ENCODE measurements around the gene INSIG1.
A peak's percentile ranks its signal among the peaks of the same experiment; 100 is the strongest.

Gene INSIG1

DNA sequence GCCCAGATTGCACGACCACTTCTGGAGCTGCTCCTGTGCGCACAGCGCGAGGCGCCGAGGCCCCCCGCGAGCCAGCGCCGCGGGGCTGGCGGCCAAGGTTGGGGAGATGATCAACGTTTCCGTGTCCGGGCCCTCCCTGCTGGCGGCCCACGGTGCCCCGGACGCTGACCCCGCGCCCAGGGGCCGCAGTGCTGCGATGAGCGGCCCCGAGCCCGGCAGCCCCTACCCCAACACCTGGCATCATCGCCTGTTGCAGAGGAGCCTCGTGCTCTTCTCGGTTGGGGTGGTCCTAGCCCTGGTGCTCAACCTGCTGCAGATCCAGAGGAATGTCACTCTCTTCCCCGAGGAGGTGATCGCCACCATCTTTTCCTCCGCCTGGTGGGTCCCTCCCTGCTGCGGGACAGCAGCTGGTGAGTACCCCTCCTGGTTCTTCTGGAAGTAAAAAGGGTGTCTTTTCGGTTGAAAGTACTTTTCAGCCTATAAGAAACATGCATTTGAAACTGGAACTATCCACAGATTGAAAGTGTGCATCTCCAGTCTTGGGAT lies 683 bp downstream of the INSIG1 start:
- intact Hi-C loops (cut with DNase I) = loop anchor here (2.0 to 10.0 kb wide), 4 partner anchors 46 to 296 kb away; partner anchors contain the start of genes EN2, HTR5A and PAXIP1
- DNase-seq = no peak

DNA sequence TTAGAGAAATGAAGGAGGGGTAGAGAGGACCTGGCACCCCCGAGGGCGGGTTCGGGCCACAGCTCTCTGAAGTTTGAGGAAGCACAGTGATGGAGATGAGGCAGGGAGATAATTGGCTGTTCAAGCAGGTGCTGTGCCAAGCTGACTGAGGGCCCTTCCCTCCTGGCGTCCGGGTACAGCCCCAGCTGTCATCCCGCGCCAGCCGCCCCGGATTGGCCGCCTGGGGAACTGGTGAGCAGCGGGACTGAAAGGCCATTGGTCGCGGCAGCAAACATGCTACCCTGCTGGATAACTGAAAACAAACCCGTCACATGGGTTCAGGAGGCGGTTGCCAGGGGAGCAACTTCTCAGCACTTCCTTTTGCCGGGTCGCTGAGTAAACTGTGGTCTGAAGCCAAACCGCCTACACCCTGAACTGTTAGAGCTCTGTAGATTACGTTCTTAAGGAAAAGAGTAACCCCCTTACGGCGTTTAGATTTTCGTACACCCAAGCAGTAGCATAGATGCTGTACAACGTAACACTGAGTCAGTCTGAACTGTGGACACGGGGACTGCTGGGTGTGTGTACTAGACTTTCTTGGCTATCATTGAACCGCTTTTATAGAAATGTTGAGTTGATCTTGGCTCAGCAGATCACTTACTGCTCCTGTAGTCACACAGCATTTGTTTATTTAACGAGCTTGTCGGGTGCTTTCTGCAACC lies 1.3 kb downstream of the INSIG1 start:
- DNase-seq = peak; percentile 98 to 100 (median 99)
- intact Hi-C loops (cut with DNase I) = loop anchor here (2.0 to 10.0 kb wide), 4 partner anchors 46 to 297 kb away; partner anchors contain the start of genes EN2, HTR5A and PAXIP1

DNA sequence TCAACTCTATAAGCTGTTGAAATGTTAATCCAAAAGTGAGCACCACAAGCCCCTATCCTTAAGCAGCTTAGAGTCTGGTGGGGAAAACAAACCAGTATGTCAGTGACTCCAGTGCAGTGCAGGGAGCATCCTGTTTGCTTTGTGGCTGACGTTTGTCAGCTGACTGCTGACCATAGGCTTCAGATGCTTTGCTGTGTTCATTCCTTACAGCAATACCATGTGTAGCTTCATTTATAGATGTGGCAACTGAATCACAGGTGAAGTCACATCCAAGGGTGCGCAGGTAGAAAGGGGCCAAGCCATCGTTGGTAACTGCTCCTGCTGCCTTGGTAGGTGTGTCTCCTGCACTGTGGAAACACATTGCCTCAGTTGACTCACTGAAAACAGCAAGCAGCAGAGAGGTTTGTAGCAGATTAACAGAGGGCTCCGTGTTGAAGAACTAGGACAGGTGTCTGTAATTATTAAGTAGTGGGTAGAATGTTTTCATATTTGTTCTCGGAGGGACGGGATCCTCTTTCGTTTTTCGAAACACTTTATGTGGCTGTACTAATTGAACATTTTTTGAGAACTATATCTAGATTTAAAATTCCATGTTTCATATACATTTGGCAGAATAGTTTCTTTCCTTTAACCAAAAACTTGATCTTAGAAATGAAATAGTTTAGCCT lies 2.0 kb downstream of the INSIG1 start:
- intact Hi-C loops (cut with DNase I) = loop anchor here (2.0 to 10.0 kb wide), 4 partner anchors 45 to 297 kb away; partner anchors contain the start of genes EN2, HTR5A and PAXIP1
- DNase-seq = no peak

DNA sequence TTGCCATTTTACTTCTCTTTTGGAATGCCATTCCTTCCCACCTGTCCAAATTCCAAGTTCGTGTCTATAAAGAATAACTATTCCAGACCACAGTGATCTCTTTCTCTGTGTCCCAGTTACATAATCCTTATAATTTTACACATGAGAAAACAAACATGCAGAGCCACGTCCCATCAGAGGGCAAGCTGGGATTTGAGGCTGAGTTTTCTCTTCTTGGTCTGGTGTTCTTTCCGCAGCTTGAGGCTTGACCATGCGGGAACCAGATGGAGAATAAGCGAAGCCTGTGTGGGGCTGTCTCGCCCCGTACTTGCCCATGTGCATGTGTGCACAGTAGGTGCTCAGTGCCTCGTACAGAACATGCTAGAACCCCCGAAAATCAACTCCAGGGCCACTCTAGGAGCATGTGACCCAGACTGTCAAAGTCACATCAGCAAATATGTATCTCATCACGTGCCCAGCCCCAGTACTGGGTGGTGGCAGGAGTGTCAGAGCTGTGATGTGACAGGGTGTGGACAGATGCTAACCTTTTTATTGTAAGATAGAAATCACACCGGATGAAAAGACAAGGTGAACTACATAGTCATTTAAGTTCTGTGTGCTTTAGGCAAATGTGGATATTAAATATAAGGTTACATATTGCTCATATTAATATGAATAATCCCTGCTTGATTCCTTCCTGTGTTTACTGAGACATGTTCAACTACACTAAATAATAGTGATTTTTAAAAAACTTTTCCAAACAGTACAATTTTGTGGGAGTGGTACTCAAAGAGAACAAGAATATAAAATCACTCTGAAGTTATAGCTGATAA lies 3.2 kb downstream of the INSIG1 start:
- no peak for DNase-seq
- intact Hi-C loops (cut with DNase I) = no loop called here

DNA sequence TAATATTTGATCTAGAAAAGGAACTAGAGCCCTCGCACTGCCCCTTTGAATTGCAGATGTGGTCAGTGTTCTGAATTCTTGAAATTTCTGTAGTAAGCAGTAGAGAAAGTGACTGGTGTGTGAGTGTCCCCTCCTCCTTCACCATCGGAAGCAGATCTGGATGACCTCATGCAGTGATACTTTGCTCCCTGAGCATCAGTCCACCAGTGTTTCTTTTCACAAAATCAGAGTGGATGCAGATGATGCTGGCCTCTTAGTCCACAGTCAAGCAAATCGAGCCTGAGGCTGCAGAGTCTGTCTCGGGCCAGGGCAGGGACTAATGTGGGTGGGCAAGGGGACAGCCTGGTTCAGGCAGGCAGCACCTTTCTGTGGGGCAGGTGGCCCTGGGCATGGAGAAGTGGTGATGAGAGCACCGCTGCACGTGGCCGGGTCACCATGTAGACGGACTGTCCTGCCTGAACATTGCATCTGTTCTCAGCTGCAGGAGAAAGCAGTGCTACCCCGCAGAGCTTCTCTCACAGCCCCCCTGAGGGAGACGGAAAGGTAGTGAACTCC lies 5.4 kb downstream of the INSIG1 start:
- no peak for DNase-seq
- intact Hi-C loops (cut with DNase I) = no loop called here

DNA sequence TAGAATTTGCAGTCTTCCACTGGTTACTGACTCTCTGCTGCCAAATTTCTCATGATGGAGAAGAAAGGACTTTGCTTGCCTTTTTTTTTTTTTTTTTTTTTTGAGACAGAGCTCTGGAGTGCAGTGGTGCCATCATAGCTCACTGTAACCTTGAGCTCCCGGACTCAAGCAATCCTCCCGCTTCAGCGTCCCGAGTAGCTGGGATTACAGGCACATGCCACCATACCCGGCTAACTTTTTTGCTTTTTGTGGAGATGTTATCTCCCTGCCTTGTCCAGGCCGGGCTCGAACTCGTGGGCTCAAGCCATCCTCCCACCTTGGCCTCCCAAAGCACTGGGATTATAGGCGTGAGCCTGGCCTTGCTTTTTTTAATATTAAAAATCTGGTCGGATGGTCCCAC lies 6.2 kb downstream of the INSIG1 start:
- intact Hi-C loops (cut with DNase I) = no loop called here
- no peak for DNase-seq

DNA sequence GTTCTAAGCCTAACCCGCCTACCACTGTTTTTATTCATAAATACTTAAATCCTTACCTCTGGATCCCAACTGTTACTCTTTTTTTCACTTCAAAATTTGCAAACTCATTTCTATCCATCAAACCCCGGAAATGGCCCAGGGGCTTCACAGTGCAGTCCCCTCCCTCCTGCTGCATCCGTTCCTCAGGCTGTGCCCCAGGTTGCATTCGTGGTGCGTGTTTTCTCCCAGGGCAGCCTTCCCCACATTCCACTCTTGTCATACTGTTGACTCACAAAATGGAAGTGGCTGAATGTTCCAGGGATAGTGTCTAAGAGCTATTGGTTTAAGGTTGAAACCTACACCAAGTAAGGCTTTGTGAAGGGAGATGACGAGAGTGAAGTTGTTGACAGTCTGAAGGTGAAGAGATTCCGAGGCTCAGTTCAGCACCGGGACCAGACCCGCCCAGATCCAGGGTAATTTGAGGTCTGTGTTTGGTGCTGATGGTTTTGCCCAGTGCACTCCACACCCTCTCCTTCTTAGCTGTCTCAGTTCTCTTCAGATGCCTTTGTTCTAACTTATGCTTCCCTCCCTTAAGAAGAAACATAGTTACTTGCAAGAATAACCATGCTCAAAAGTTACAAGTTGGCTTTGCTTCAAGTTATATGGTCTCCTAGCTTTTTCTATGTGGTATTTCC lies 7.7 kb downstream of the INSIG1 start:
- intact Hi-C loops (cut with DNase I) = no loop called here
- no peak for DNase-seq

DNA sequence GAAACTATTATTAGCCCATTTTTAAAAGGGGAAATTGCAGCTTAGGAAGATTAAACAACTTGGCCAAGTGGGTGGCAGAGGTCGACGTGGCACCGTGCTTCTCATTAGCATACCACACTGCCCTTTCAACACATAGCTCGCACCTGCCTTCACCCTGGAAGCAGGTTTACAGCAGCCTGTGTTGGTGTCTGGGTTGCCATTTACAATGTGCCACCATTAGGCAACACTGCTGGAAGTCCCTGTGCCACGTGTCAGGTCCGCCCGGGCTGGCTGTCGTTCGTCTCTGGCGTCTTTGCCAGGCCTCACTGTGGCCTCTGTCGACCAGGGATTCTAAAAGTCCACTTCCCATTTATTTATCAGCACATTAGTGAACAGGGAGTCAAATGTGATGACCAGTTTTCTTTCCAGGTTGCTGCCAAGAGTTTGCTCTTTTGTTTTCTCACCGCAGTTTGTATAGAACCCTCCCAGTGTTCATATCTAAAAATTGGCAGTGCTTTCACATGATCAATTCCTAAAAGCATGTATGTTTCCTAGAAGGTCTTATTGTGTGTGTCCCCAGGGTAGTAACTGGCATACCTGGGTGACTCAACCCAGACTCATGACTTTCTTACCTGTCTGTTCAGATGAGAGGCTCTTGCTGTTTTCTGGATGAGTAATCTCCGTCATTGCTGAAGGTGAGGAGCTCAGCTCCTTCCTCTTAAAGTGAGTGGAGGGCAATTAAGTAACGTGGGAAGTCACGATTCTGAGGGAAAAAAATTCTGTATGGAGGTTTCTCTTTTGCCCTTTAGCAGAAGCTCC lies 9.2 kb downstream of the INSIG1 start:
- DNase-seq = peak in 1 of 10 donors; percentile 76
- intact Hi-C loops (cut with DNase I) = no loop called here

DNA sequence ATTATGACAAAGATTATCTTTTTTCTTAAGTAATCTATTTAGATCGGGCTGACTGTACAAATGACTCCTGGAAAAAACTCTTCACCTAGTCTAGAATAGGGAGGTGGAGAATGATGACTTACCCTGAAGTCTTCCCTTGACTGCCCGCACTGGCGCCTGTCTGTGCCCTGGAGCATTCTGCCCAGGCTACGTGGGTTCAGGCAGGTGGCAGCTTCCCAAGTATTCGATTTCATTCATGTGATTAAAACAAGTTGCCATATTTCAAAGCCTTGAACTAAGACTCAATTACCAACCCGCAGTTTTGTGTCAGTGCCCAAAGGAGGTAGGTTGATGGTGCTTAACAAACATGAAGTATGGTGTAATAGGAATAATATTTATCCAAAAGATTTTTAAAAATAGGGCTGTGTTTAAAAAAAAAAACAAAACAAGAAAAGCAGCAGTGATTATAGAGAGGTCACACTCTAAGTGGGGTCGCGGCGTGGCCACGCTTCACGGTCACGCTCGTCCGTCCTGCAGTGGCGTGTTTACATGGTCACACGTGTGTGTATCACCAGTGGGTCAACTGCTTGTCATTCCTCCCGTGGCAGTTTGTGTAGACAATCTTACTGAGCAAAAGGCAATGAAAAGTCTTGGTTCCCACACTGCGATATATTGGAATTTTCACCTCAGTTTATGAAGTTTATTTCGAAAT lies 10.8 kb downstream of the INSIG1 start:
- no peak for DNase-seq
- intact Hi-C loops (cut with DNase I) = no loop called here

DNA sequence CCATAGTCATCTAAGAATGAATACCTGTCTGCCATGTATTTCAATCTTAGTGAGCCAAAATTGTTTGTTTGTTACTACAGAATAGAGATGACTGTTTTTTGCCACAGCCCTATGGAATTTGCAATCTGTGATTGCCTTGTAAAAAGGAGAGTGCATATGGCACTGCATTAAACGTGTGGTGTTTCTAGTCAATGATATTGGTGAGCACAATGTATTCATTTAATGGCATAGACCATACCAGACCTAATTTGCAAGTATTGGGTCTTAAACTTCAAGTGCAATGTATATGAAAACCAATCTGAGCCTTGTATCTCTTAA lies 11.3 kb downstream of the INSIG1 start:
- intact Hi-C loops (cut with DNase I) = no loop called here
- DNase-seq = no peak

DNA sequence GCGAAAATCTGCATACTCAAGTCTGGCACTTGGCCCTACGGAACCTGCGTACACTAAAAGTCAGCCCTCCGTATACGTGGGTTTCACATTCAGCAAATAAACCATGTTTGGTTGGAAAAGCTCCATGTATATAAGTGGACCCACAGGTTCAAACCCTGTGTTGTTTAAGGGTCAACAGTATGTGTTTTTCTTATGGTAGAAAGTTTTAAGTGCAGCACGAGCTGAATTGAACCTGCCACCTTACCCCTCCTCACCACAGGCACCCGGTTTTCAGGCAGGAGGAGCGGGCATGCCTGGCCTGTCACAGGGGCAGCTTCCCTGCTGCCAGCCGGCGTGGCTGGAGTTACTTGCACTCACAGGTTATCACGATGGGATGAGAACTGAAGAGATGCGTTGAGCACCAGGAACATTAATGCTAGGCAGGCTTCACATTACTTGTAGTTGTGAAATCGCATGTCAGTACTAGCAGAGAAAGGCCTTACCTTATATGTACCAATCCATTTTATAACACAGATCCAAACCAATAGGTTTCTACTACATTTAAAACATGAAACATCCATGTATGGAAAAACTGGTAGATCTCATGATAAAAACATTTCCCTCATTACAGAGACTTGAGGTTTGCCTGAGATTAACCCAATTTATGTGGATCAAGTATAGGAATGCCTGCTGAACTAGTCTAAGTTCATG lies 12.9 kb downstream of the INSIG1 start:
- intact Hi-C loops (cut with DNase I) = no loop called here
- no peak for DNase-seq

DNA sequence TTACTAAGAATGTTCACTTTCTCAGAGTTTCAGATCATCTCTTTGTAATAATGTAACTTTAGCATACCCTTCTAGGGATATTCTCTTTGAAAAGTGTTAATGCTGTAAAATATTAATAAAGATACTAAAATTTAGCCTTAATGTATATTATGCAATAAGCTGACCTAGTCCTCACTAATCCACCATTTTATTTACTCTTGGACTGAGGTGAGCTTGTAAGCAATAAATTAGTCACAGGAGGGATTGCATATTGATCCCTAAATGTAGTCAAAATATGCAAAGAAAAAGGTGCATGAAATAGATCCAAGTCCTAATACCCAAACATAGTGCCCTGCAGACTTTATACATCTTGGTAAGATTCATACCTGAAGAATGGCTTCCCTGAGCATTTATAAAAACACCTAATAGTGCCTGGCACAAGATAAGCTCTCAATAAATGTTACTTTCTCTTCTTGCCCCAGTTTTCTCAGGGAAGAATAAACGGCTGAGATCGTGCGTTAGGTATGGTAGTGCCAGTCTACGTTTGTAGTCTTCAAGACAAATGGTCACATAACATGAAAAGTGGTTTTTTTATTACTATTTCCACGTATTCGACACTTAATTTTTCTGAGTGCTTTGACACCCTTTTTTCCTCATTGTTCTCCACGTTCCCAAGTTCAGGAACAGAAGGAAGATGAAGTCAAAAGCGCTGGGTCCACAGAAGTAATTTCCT lies 14.3 kb downstream of the INSIG1 start:
- DNase-seq = no peak
- intact Hi-C loops (cut with DNase I) = no loop called here

DNA sequence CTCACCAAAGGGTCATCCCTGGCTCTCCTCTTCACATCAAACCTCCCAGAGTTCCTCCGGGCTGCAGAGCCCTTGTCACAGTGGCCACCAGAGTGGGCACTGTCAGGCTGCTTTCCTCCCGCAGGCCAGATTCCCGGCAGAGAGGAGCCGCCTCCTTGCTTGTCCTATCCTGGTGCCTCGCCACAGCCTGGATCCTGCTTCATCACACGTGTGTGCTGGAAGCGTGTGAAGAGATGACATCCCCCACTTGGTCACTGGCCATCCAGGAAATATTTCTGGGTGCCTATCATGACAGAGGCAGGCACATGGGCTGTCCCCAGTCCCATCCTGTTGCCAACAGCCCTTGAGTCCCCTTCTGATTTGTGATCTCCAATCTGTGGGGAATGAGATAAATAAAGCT lies 15.0 kb downstream of the INSIG1 start:
- DNase-seq = no peak
- intact Hi-C loops (cut with DNase I) = no loop called here

DNA sequence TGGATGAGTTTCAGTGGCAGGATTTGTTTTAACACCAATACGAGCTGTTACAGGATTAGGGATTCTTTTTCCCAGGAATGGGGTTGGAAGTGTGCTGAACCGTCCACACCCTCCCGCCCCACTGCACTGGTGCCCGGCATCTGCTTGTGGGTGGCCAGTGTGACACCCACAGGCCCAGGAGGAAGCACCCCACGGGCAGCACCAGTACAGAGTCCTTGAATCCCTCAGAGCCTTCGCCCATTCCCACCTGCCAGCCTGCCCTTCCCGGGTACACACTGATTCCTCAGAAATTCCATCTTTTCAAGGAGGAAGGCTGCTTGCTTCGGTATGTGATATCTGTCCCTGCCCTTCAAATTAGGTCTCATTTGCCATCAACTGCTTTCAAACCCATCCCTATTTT lies 15.4 kb downstream of the INSIG1 start:
- intact Hi-C loops (cut with DNase I) = no loop called here
- no peak for DNase-seq

DNA sequence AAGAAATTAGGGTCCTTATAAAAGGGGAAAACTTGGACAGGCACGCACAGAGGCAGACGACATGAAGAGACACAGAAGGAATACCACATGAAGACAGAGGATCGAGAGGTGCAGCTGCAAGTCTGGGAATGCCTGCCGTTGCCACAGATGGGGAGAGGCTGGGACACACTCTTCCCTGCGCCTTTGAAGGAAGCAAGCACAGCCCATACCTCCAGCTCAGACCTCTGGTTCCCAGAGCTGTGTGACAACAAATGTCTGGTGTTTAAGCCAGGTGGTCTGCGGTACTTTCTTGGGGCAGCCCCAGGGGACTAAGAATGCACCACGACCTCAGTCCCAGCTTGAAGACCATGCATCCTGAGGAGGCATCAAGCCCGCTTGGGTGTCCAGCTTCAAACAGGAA lies 18.3 kb downstream of the INSIG1 start:
- DNase-seq = no peak
- intact Hi-C loops (cut with DNase I) = no loop called here

DNA sequence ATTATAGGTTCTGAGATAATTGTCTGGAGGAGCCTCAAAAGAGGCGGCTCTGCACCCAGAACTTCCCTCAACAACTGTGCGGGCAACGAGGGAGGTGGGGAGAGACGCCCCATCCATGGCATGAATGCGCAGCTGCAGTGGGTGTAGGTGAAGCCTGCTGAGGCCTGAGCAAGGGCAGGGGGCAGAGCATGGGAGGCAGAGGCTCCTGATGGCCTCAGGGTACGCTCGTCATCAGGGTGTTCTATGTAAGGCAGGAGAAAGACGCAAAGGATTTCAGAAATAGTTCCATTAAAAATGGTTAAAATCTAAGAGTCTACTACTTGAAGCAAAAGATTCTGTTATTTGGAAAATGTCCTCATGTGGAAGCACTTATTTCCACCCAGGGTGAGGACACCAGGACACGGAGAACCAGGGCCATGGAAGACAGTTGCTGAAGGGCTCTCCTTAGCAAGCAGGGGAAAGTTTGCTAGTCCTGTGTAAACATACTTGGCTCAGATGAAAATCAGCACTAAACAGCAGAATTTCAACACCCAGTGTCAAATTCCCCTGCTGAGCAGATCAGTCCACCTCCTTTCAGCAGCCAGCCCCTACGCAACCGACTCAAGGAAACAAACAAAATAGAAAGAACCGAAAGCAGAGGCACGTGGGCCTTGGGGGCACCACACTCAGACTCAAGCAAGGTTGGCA lies 18.9 kb downstream of the INSIG1 start:
- no peak for DNase-seq
- intact Hi-C loops (cut with DNase I) = no loop called here

DNA sequence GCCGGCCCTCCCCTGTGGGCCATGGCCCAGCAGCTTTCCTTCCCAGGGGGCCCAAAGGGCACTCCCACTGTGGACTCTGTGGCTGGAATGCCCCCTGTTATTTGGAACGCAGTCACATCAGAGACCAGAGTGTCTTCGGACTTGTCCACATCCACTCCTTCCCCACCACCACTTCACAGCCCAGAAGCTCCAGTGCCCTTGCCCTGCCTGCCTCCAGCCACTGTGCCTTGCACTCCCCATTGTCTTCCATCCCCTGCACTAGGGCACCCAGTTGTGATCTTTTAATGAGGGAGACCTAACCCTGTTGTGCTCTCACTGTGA lies 19.4 kb downstream of the INSIG1 start:
- intact Hi-C loops (cut with DNase I) = no loop called here
- no peak for DNase-seq
